Liver (tissue), 9 donors: ENCODE data around the gene ETS1. TPM values are rescaled to one million over a fixed set of nuclear protein-coding genes. Genes with fewer than 3 reads are reported as not detected.
"Not testable (repeated sequence)": the region's sequence is repeated elsewhere in the genome, so short reads cannot be mapped to it uniquely, and the experiment has no call there.

Source experiments
- DNase-seq: peaks from one replicate; pipeline ENCODE4 v3.0.0-alpha.2; 2017; ENCODE audit warnings: low spot score
- H3K27ac ChIP-seq, 2 donors: one replicate each; pipeline ENCODE4 v1.7.0; 2013; ENCODE audit warnings: inconsistent platforms in 2 of 2, low read length in 2 of 2, control low read depth in 1 of 2, low read depth in 1 of 2, mild to moderate bottlenecking in 1 of 2
- H3K27me3 ChIP-seq, 4 donors: one replicate each; pipeline versions ENCODE4 v1.6.1 to v1.7.0; 2013; ENCODE audit warnings: low read length in 3 of 4, inconsistent platforms in 1 of 4, mild to moderate bottlenecking in 1 of 4, moderate library complexity in 1 of 4; ENCODE audit not compliant: control insufficient read depth in 4 of 4, insufficient read depth in 4 of 4
- H3K36me3 ChIP-seq, 4 donors: one replicate each; pipeline versions ENCODE4 v1.6.1 to v1.7.0; 2013; ENCODE audit warnings: low read length in 3 of 4, mild to moderate bottlenecking in 3 of 4, low read depth in 1 of 4, moderate library complexity in 1 of 4; ENCODE audit not compliant: control insufficient read depth in 4 of 4, insufficient read depth in 3 of 4
- H3K4me1 ChIP-seq, 4 donors: one replicate each; pipeline versions ENCODE4 v1.6.1 to v1.7.0; 2013; ENCODE audit warnings: low read length in 3 of 4, mild to moderate bottlenecking in 3 of 4, moderate library complexity in 1 of 4; ENCODE audit not compliant: control insufficient read depth in 4 of 4, insufficient read depth in 4 of 4
- H3K4me3 ChIP-seq, 3 donors: one replicate each; pipeline versions ENCODE4 v1.6.1 to v1.7.0; 2013; ENCODE audit warnings: low read length in 3 of 3, control low read depth in 1 of 3, low read depth in 1 of 3, mild to moderate bottlenecking in 1 of 3
- H3K9ac ChIP-seq, 2 donors: one replicate each; pipeline ENCODE4 v1.7.0; 2013; ENCODE audit warnings: low read length in 2 of 2, mild to moderate bottlenecking in 2 of 2, moderate library complexity in 2 of 2, control low read depth in 1 of 2, low read depth in 1 of 2
- H3K9me3 ChIP-seq, 4 donors: one replicate each; pipeline versions ENCODE4 v1.6.1 to v1.7.0; 2013; ENCODE audit warnings: low read length in 3 of 4; ENCODE audit not compliant: control insufficient read depth in 4 of 4
- ATF3 ChIP-seq: IDR thresholded peaks from 2 replicates; pipeline ENCODE4 v1.6.1; 2016; ENCODE audit warnings: antibody characterized with exemption
- CTCF ChIP-seq: fragments of 150-350 bp; IDR thresholded peaks from 2 replicates; pipeline ENCODE4 v1.5.1; 2017; ENCODE audit warnings: improper control_type of control experiment, low read depth, low read length; ENCODE audit not compliant: missing input control
- EGR1 ChIP-seq, 2 donors: IDR thresholded peaks; 2 replicates each; pipeline ENCODE4 v1.6.1; 2016 to 2018; ENCODE audit warnings: antibody characterized with exemption in 2 of 2, low read depth in 2 of 2
- FOXA1 ChIP-seq: IDR thresholded peaks from 2 replicates; pipeline ENCODE4 v1.6.1; 2016; ENCODE audit warnings: antibody characterized with exemption
- GABPA ChIP-seq, 2 donors: IDR thresholded peaks in 1 of 2; conservative IDR thresholded peaks in 1 of 2; 2 replicates each; pipeline ENCODE4 v1.6.1; 2016; ENCODE audit warnings: antibody characterized with exemption in 2 of 2, mild to moderate bottlenecking in 1 of 2, moderate library complexity in 1 of 2
- HNF4A ChIP-seq, 2 donors: conservative IDR thresholded peaks; 2 replicates each; pipeline ENCODE4 v1.6.1; 2016; ENCODE audit warnings: antibody characterized with exemption in 2 of 2, mild to moderate bottlenecking in 2 of 2
- HNF4G ChIP-seq: IDR thresholded peaks from 2 replicates; pipeline ENCODE4 v1.6.1; 2016; ENCODE audit warnings: antibody characterized with exemption
- JUND ChIP-seq, 2 donors: IDR thresholded peaks; 2 replicates each; pipeline ENCODE4 v1.6.1; 2016; ENCODE audit warnings: antibody characterized with exemption in 2 of 2
- MAX ChIP-seq: IDR thresholded peaks from 2 replicates; pipeline ENCODE4 v1.6.1; 2016; ENCODE audit warnings: antibody characterized with exemption
- NR2F2 ChIP-seq: IDR thresholded peaks from 2 replicates; pipeline ENCODE4 v1.6.1; 2016; ENCODE audit warnings: antibody characterized with exemption
- RAD21 ChIP-seq, 2 donors: IDR thresholded peaks; 2 replicates each; pipeline ENCODE4 v1.6.1; 2016; ENCODE audit warnings: antibody characterized with exemption in 2 of 2, mild to moderate bottlenecking in 2 of 2
- REST ChIP-seq: IDR thresholded peaks from 2 replicates; pipeline ENCODE4 v1.6.1; 2016; ENCODE audit warnings: antibody characterized with exemption, mild to moderate bottlenecking
- RXRA ChIP-seq, 2 donors: IDR thresholded peaks; 2 replicates each; pipeline ENCODE4 v1.6.1; 2017 to 2018; ENCODE audit warnings: antibody characterized with exemption in 2 of 2, mild to moderate bottlenecking in 1 of 2
- SP1 ChIP-seq: IDR thresholded peaks from 2 replicates; pipeline ENCODE4 v1.6.1; 2018; ENCODE audit warnings: antibody characterized with exemption, mild to moderate bottlenecking
- TAF1 ChIP-seq: conservative IDR thresholded peaks from 2 replicates; pipeline ENCODE4 v1.6.1; 2016; ENCODE audit warnings: antibody characterized with exemption, mild to moderate bottlenecking
- YY1 ChIP-seq: IDR thresholded peaks from 2 replicates; pipeline ENCODE4 v1.6.1; 2016; ENCODE audit warnings: antibody characterized with exemption, mild to moderate bottlenecking
- ZBTB33 ChIP-seq: IDR thresholded peaks from 2 replicates; pipeline ENCODE4 v1.6.1; 2016; ENCODE audit warnings: antibody characterized with exemption
- WGBS: extraction: QIAGEN DNeasy Blood & Tissue Kit; methylation state at CpG from one replicate; pipeline ENCODE4 v1.1.7; 2013; 5-methylcytosine and 5-hydroxymethylcytosine counted together
- polyA plus RNA-seq, 2 donors: library from polyadenylated mRNA; stranded (reverse) in 1 of 2; unstranded in 1 of 2; fragments of 200-250 nt in 1 of 2; fragments of >200 nt in 1 of 2; fragmentation: Nextera tagmentation in 1 of 2; extraction: Ambion mirVana in 1 of 2; gene quantifications; one replicate each; pipeline versions ENCODE4 v1.2.1 to v1.2.3, GENCODE V29; 2013 to 2015
- total RNA-seq, 2 donors: library from RNA; depleted of rRNA; stranded (reverse); fragments of >200 nt; gene quantifications; one replicate each; pipeline ENCODE4 v1.2.3, GENCODE V29; 2014
- donor health status: healthy.
- donor health status: healthy.
- donor health status: healthy.
- donor health status: healthy.
- donor health status: healthy.

Gene ETS1
- total and polyA plus RNA-seq, 4 donors, result 4.8 to 30.0 (median 20.3) TPM

DNA sequence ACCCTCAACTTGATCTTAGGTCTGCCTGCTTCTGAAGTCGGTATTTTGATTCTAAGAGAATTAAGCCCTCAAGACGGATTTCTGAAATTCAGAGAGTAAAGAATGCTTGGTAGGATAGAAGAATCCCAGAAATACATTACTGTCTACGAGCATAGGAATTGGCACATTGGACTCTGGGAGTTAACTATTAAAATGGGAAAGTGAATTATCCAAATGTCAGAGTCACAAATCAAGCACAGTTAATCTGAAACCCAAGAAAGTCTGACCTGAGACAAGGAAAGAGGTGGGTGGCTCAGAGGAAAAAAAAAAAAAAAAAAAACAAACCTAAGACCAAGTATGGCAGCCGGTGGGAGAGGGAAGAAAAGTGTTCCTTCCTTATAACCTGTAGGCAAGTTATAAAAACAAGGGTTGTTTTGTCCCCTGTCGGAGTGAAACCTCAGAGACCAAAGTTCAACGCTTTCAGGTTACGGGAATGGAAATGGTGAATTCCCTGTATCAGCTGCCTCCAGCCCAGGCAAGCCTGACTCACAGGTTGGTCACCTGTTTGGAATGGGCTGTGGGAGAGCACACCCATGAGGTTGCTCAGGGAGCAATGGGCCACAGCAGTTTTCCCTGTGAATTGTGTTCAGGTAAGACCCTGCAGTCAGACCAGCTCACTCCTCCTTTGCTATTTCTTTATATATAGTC, 139.0 kb downstream of the ETS1 start (continued):
- TF ChIP-seq MAX (peak; percentile 44), RAD21 (IDR thresholded peaks at IDR 0.05) (peak; percentile 54 to 65), SP1 (peak; percentile 93), GABPA (IDR thresholded peaks at IDR 0.05 in 1 of 2, conservative IDR thresholded peaks at IDR 0.05 in 1 of 2) (no peak), NR2F2 (no peak), EGR1 (IDR thresholded peaks at IDR 0.05; ENCODE audit: low read depth in 2 of 2) (peak in 1 of 2 donors; percentile 67), RXRA (IDR thresholded peaks at IDR 0.05) (peak; percentile 48 to 79), HNF4A (conservative IDR thresholded peaks at IDR 0.05) (peak; percentile 84 to 91), YY1 (peak; percentile 64)

DNA sequence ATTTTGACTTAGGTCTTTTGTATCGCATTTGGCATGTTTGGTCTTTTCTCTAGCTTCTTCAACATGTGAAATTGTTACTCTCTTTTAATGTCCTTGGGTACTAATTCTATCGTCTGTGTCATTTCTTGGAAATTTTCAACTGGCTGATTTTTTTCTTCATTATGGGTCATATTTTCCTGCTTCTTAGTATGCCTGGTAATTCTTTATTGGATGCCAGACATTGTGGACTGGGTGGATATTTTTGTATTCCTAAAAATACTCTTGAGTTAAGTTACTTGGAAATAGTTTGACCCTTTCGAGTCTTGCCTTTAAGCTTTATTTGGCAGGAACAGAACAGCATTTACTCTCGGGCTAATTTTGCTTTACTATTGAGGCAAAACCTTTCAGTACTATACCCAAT, 140.1 kb downstream of the ETS1 start:
- Histone ChIP-seq H3K4me3 (no peak overlapping the region), H3K4me1 (peaks cover 0 to 2% (median under 1%) of the 10 kb centered on the region in 4 donors), H3K27me3 (no peaks in the 10 kb centered on the region), H3K36me3 (no peaks in the 10 kb centered on the region), H3K9me3 (no peaks in the 10 kb centered on the region), H3K27ac (no peak overlapping the region), H3K9ac (no peak overlapping the region)
- 90% methylated on average over 4 of the region's 4 CpGs for WGBS
- no peak for TF ChIP-seq JUND (IDR thresholded peaks at IDR 0.05)
- TF ChIP-seq YY1, result no peak
- TF ChIP-seq HNF4A (conservative IDR thresholded peaks at IDR 0.05), result no peak
- TF ChIP-seq RXRA (IDR thresholded peaks at IDR 0.05), result no peak
- no peak for TF ChIP-seq NR2F2
- TF ChIP-seq GABPA (IDR thresholded peaks at IDR 0.05 in 1 of 2, conservative IDR thresholded peaks at IDR 0.05 in 1 of 2), result no peak
- no peak for TF ChIP-seq ATF3
- TF ChIP-seq ZBTB33, result no peak
- no peak for TF ChIP-seq CTCF
- TF ChIP-seq REST, result no peak
- no peak for TF ChIP-seq MAX
- no peak for TF ChIP-seq HNF4G
- TF ChIP-seq TAF1, result no peak
- no peak for TF ChIP-seq SP1
- TF ChIP-seq FOXA1, result no peak
- TF ChIP-seq EGR1 (IDR thresholded peaks at IDR 0.05; ENCODE audit: low read depth in 2 of 2), result no peak
- DNase-seq, result no peak

- WGBS, result 97% methylated on average over 1 of the region's 1 CpG
- H3K4me3 ChIP-seq, H3K4me1 ChIP-seq, DNase-seq, H3K9me3 ChIP-seq, H3K27me3 ChIP-seq, H3K36me3 ChIP-seq, H3K9ac ChIP-seq, H3K27ac ChIP-seq: not testable (repeated sequence)
These were observed 141.4 kb downstream of the ETS1 start for GRCh38 chr11:128445921-128446320.
